ENCODE measurements around the gene RNF150. TPM values are rescaled to one million over a fixed set of nuclear protein-coding genes. Genes with fewer than 3 reads are reported as not detected.

RNF150 gene
- total RNA-seq, 1 experiment from 2014 or later = 2.7 TPM

DNA sequence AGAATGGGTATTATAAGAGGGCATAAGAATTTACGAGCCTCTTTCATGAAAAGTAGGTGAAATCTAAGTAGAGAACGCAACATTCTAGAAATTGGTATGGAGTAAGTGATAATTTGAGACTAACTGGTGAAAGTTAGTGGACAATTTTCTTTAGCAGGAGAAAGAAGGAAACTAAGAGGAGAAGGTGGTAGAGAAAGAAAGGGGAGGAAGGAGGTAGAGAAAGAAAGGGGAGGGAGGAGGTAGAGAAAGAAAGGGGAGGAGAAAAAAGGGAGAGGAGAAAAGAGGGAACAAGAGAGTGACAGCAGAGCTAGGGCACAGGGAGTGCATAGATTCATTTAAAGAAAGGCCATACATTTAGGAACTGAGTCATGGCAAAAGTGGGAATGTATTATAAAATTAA lies 94.1 kb downstream of the RNF150 start:
- Histone ChIP-seq H3K4me1 (ENCODE audit: insufficient read depth, low read length, poor library complexity, severe bottlenecking) (no peaks in the 10 kb centered on the region), H3K27ac (ENCODE audit: low read depth, low read length, poor library complexity, severe bottlenecking) (no peak overlapping the region), H3K36me3 (ENCODE audit: insufficient read depth, low read length, poor library complexity, severe bottlenecking) (no peaks in the 10 kb centered on the region), H3K4me3 (ENCODE audit: low read depth, low read length, poor library complexity, severe bottlenecking) (no peak overlapping the region), H3K9me3 (ENCODE audit: low read depth, low read length, poor library complexity, severe bottlenecking) (no peaks in the 10 kb centered on the region), H3K27me3 (replicated peaks; ENCODE audit: insufficient read depth, low read depth, low read length, poor library complexity) (no peaks in the 10 kb centered on the region)
- no peak for DNase-seq (ENCODE audit: low spot score)
- POLR2A ChIA-PET (ENCODE audit: low non-redundant PET) = no interaction called here
- TF ChIP-seq EZH2 (IDR thresholded peaks at IDR 0.05; ENCODE audit: borderline replicate concordance, low read depth, low read length, poor library complexity, severe bottlenecking) (no peak), CTCF (conservative IDR thresholded peaks at IDR 0.05; ENCODE audit: low read depth, low read length) (no peak)
- no TSS peak for BruUV-seq (replicated peaks)
- CTCF ChIA-PET = no interaction called here
- intact Hi-C loops (cut with micrococcal nuclease; ENCODE audit: unreplicated experiment) = no loop called here

DNA sequence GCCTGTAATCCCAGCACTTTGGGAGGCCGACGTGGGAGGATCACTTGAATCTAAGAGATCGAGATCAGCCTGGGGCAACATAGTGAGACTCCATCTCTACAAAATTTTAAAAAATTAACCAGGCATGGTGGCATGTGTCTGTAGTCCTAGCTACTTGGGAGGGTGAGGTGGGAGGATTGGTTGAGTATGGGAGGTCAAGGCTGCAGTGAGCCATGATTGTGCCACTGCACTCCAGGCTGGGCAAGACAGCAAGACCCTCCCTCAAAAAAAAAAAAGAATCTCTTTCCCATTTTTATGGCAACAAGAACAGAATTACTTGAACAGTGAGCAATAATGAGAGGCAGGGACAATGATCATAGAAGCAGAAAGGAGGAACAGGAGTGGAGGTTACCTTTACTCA lies 94.8 kb downstream of the RNF150 start:
- H3K4me1 ChIP-seq (ENCODE audit: insufficient read depth, low read length, poor library complexity, severe bottlenecking) = no peaks in the 10 kb centered on the region
- BruUV-seq (replicated peaks) = no TSS peak
- H3K27me3 ChIP-seq (replicated peaks; ENCODE audit: insufficient read depth, low read depth, low read length, poor library complexity) = no peaks in the 10 kb centered on the region
- intact Hi-C loops (cut with micrococcal nuclease; ENCODE audit: unreplicated experiment) = no loop called here
- ChIA-PET CTCF (no interaction called here), POLR2A (ENCODE audit: low non-redundant PET) (no interaction called here)
- no peak overlapping the region for H3K27ac ChIP-seq (ENCODE audit: low read depth, low read length, poor library complexity, severe bottlenecking)
- no peaks in the 10 kb centered on the region for H3K36me3 ChIP-seq (ENCODE audit: insufficient read depth, low read length, poor library complexity, severe bottlenecking)
- DNase-seq (ENCODE audit: low spot score) = no peak
- H3K9me3 ChIP-seq (ENCODE audit: low read depth, low read length, poor library complexity, severe bottlenecking) = no peaks in the 10 kb centered on the region
- no peak for TF ChIP-seq CTCF (conservative IDR thresholded peaks at IDR 0.05; ENCODE audit: low read depth, low read length)
- no peak for TF ChIP-seq EZH2 (IDR thresholded peaks at IDR 0.05; ENCODE audit: borderline replicate concordance, low read depth, low read length, poor library complexity, severe bottlenecking)
- H3K4me3 ChIP-seq (ENCODE audit: low read depth, low read length, poor library complexity, severe bottlenecking) = no peak overlapping the region

DNA sequence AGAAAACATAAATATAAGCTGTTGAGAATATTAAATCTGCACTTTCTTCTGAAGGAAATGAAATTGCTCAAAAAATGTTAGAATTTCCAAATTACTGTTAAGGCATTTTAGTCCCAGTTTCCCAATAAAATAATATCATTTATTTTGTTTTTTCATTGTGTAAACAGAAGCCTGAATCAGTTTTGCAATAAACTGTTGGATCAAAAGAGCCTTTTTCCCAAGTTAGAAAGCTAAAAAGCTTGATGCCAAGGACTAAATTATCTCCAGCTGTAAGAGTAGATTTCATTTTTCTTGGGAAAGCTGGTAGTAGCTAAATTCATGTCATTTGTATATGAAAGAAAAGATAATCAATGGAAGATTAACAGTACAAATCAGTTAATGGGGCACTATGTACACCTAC lies 95.8 kb downstream of the RNF150 start:
- intact Hi-C loops (cut with micrococcal nuclease; ENCODE audit: unreplicated experiment) = no loop called here
- no peak overlapping the region for H3K4me3 ChIP-seq (ENCODE audit: low read depth, low read length, poor library complexity, severe bottlenecking)
- H3K27me3 ChIP-seq (replicated peaks; ENCODE audit: insufficient read depth, low read depth, low read length, poor library complexity) = no peaks in the 10 kb centered on the region
- no TSS peak for BruUV-seq (replicated peaks)
- TF ChIP-seq CTCF (conservative IDR thresholded peaks at IDR 0.05; ENCODE audit: low read depth, low read length) = no peak
- TF ChIP-seq EZH2 (IDR thresholded peaks at IDR 0.05; ENCODE audit: borderline replicate concordance, low read depth, low read length, poor library complexity, severe bottlenecking) = no peak
- H3K4me1 ChIP-seq (ENCODE audit: insufficient read depth, low read length, poor library complexity, severe bottlenecking) = no peaks in the 10 kb centered on the region
- POLR2A ChIA-PET (ENCODE audit: low non-redundant PET) = no interaction called here
- H3K36me3 ChIP-seq (ENCODE audit: insufficient read depth, low read length, poor library complexity, severe bottlenecking) = no peaks in the 10 kb centered on the region
- CTCF ChIA-PET = no interaction called here
- H3K9me3 ChIP-seq (ENCODE audit: low read depth, low read length, poor library complexity, severe bottlenecking) = no peaks in the 10 kb centered on the region
- DNase-seq (ENCODE audit: low spot score) = no peak
- no peak overlapping the region for H3K27ac ChIP-seq (ENCODE audit: low read depth, low read length, poor library complexity, severe bottlenecking)

Data from A673 (cell line).